ENCODE measurements around the gene SKOR1. TPM values are rescaled to one million over a fixed set of nuclear protein-coding genes. Genes with fewer than 3 reads are reported as not detected.

SKOR1 gene
- total RNA-seq, 4 donors from 2014 or later: 0.49 to 1.2 (median 0.85) TPM

DNA sequence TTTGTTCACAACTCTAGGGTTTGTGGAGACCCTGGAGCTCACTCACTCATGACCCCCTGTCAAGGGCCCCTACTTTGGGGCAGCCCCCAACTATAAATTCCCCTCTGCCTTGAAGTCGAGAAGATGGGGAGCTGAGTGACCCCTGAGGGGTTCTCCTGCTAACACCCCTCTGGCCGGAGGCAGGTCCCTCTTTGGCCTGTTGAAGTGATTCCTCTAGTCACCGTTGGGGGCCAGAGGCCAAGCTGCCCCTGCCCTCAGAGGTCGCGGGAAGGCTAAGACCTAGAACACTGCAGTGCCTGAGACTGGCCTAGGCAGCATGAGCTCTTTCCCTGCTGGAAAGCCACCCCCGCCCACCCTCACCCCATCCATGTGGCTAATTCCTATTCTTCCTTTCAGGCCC lies 15.4 kb upstream of the SKOR1 start:
- DNase-seq: no peak
- Histone ChIP-seq H3K27ac (no peak overlapping the region), H3K27me3 (no peaks in the 10 kb centered on the region), H3K4me1 (peaks cover 13 to 17% of the 10 kb centered on the region in 2 donors), H3K36me3 (no peaks in the 10 kb centered on the region), H3K4me3 (replicated peaks in 1 of 3) (no peak overlapping the region), H3K9me3 (no peaks in the 10 kb centered on the region)
- intact Hi-C loops (cut with DNase I): no loop called here
- WGBS, 2 donors: 81 to 88% methylated on average over 6 of the region's 6 CpGs
- TF ChIP-seq, protein P1, sequence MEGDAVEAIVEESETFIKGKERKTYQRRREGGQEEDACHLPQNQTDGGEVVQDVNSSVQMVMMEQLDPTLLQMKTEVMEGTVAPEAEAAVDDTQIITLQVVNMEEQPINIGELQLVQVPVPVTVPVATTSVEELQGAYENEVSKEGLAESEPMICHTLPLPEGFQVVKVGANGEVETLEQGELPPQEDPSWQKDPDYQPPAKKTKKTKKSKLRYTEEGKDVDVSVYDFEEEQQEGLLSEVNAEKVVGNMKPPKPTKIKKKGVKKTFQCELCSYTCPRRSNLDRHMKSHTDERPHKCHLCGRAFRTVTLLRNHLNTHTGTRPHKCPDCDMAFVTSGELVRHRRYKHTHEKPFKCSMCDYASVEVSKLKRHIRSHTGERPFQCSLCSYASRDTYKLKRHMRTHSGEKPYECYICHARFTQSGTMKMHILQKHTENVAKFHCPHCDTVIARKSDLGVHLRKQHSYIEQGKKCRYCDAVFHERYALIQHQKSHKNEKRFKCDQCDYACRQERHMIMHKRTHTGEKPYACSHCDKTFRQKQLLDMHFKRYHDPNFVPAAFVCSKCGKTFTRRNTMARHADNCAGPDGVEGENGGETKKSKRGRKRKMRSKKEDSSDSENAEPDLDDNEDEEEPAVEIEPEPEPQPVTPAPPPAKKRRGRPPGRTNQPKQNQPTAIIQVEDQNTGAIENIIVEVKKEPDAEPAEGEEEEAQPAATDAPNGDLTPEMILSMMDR (IDR thresholded peaks at IDR 0.05): no peak
- TF ChIP-seq POLR2A (IDR thresholded peaks at IDR 0.05): no peak

DNA sequence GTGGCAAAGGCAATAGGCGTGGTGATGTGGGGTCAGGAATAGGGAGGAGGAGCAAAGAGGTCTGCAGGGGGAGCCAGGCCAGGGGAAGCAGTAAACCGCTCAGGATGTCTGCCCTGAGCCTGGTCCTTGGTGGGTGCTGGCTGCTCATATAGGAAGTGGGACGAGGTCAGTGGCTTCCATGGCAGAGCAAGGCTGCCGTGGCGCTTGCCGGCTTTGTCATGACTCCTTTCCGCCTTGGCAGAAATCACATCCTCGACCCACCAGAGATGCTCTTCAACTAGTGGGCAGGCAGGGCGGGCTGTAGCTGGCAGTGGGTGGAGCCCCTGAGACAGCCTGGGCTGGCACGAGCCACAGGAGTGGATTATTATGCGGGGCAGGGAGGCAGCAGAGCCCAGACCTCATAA lies 13.1 kb upstream of the SKOR1 start:
- intact Hi-C loops (cut with DNase I): no loop called here
- WGBS, 2 donors: 69 to 72% methylated on average over 11 of the region's 11 CpGs
- no peaks in the 10 kb centered on the region for H3K36me3 ChIP-seq

DNA sequence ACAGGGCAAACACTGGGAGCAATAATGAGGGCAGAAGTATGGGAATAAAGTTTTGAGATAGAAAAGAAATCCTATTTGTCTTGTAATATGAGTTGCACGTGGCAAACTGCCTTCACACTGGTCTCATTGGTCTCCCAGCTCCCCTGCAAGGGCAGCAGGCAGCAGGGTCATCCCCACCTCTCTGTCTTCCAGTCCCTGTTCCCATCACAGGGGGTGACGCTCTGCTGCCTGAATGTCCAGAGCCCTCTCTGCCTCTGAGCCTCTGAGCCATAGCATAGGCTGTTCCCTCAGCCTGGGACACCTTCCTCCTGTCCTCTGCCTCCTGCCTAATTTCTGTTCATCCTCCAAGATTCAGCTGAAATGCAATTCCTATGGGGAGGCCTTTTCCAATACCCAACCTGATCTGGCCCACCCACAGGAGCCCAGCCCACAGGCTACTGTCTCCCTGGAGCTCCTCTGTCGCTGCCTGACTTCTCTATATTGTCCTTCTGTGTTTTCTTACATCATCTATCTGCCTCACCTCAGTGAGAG lies 12.1 kb upstream of the SKOR1 start:
- H3K9me3 ChIP-seq: no peaks in the 10 kb centered on the region
- H3K27ac ChIP-seq: no peak overlapping the region
- 79 to 89% methylated on average over 3 of the region's 3 CpGs for WGBS, 2 donors
- DNase-seq: no peak
- H3K27me3 ChIP-seq: no peaks in the 10 kb centered on the region
- intact Hi-C loops (cut with DNase I): no loop called here
- H3K36me3 ChIP-seq: no peaks in the 10 kb centered on the region
- no peak overlapping the region for H3K4me3 ChIP-seq (replicated peaks in 1 of 3)
- no peak for TF ChIP-seq POLR2A (IDR thresholded peaks at IDR 0.05)
- TF ChIP-seq, protein P1 (IDR thresholded peaks at IDR 0.05): no peak
- H3K4me1 ChIP-seq: no peaks in the 10 kb centered on the region

More for the DNA sequence above, 13.1 kb upstream of the SKOR1 start:
- no peak for TF ChIP-seq POLR2A (IDR thresholded peaks at IDR 0.05)
- TF ChIP-seq, protein P1 (IDR thresholded peaks at IDR 0.05): no peak
- no peak overlapping the region for H3K27ac ChIP-seq
- DNase-seq: no peak
- H3K27me3 ChIP-seq: no peaks in the 10 kb centered on the region
- no peaks in the 10 kb centered on the region for H3K9me3 ChIP-seq
- H3K4me1 ChIP-seq: no peaks in the 10 kb centered on the region
- no peak overlapping the region for H3K4me3 ChIP-seq (replicated peaks in 1 of 3)

DNA sequence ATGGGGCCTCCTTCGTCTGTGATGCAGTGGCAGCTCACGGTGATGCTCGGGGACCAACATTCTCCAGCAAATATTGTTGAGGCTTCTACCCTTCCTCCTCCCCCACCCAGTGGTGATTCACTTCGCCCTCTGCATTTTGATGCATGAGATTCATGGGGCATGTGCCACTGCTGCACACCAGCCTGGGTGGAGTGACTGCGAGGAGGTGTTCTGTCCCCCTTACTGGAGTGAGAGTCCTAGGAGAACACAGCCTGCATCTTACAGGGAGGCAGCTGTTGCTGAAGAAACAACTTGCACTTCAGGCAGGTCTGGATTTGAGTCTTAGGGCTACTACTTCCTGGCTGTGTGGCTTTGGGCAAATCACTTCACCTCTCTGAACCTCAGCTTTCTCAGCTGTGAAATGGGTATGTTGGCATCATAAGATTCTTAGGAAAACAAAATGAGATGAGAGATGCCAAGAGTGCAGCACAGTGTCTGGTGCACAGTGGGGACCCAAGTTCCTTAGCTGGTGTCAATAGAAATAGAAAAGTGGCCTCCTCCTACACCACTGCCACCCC lies 10.2 kb upstream of the SKOR1 start:
- intact Hi-C loops (cut with DNase I): no loop called here
- no peaks in the 10 kb centered on the region for H3K4me1 ChIP-seq
- TF ChIP-seq, protein P1 (IDR thresholded peaks at IDR 0.05): no peak
- TF ChIP-seq POLR2A (IDR thresholded peaks at IDR 0.05): no peak
- peaks cover 8% of the 10 kb centered on the region for H3K27me3 ChIP-seq
- 89 to 98% methylated on average over 4 to 5 of the region's 5 CpGs for WGBS, 2 donors
- H3K9me3 ChIP-seq: no peaks in the 10 kb centered on the region
- no peak for DNase-seq
- H3K27ac ChIP-seq: no peak overlapping the region
- H3K36me3 ChIP-seq: no peaks in the 10 kb centered on the region
- H3K4me3 ChIP-seq (replicated peaks in 1 of 3): no peak overlapping the region

DNA sequence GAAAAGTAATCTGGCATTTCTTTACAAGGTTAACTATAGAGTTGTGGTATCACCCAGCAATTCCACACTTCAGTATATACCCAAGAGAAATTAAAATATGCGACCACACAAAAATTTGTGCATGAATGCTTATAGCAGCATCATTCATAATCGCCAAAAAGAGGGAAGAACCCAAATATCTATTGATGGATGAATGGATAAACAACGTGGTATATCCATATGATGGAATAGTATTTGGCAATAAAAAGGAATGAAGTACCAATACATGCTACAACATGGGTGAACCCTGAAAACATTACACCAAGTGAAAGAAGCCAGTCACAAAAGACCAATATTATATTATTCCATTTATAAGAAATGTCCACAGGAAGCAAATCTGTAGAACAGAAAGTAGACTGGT lies 8.6 kb upstream of the SKOR1 start:
- H3K9me3 ChIP-seq: no peaks in the 10 kb centered on the region
- WGBS, 2 donors: 96 to 97% methylated on average over 3 of the region's 3 CpGs
- intact Hi-C loops (cut with DNase I): no loop called here
- H3K4me3 ChIP-seq (replicated peaks in 1 of 3): no peak overlapping the region
- H3K36me3 ChIP-seq: no peaks in the 10 kb centered on the region
- no peak for TF ChIP-seq POLR2A (IDR thresholded peaks at IDR 0.05)
- TF ChIP-seq, protein P1 (IDR thresholded peaks at IDR 0.05): no peak
- H3K27ac ChIP-seq: no peak overlapping the region
- no peak for DNase-seq
- peaks cover 3 to 10% of the 10 kb centered on the region in 2 donors for H3K4me1 ChIP-seq
- peaks cover 17% of the 10 kb centered on the region for H3K27me3 ChIP-seq

Measured in thyroid gland (tissue), 4 donors.